ENCODE results near the gene BAG2.

The BAG2 gene

GRCh38 chr6:57207141-57207540 lies 35.0 kb downstream of the BAG2 start:
- no peak overlapping the region for H3K4me3 ChIP-seq (ENCODE audit: low read depth, low read length)
- no peak overlapping the region for H3K23ac ChIP-seq (ENCODE audit: low read length)
- no CpG with 5 or more reads among the region's 2 CpGs for WGBS (ENCODE audit: extremely low coverage, insufficient coverage, insufficient read length)

GRCh38 chr6:57207872-57208271 lies 35.7 kb downstream of the BAG2 start:
- no peak overlapping the region for H2BK5ac ChIP-seq (ENCODE audit: low read depth, low read length, poor library complexity)
- H3K4me3 ChIP-seq (ENCODE audit: low read depth, low read length) = no peak overlapping the region
- H3K9me3 ChIP-seq (ENCODE audit: insufficient read depth, low read depth, low read length) = no peaks in the 10 kb centered on the region
- no peak overlapping the region for H4K91ac ChIP-seq (ENCODE audit: low read depth, low read length)
- H3K27me3 ChIP-seq (ENCODE audit: insufficient read depth, low read length) = no peaks in the 10 kb centered on the region
- no peak overlapping the region for H3K23ac ChIP-seq (ENCODE audit: low read length)
- H3K14ac ChIP-seq (ENCODE audit: low read length) = no peak overlapping the region
- H3K9ac ChIP-seq (ENCODE audit: low read length) = no peak overlapping the region
- H2AFZ ChIP-seq (ENCODE audit: insufficient read depth, low read length, poor library complexity) = no peak overlapping the region
- no peak overlapping the region for H4K8ac ChIP-seq (ENCODE audit: low read depth, low read length)
- no peak overlapping the region for H3K18ac ChIP-seq (ENCODE audit: low read length)
- no peak overlapping the region for H2AK5ac ChIP-seq (ENCODE audit: low read length)
- H3K4ac ChIP-seq (ENCODE audit: low read depth, low read length) = no peak overlapping the region
- peaks cover 6 to 12% of the 10 kb centered on the region in 2 experiments for H3K4me1 ChIP-seq (ENCODE audit: control insufficient read depth in 1 of 2, insufficient read depth in 2 of 2, low read length in 2 of 2)
- no peaks in the 10 kb centered on the region for H3K79me2 ChIP-seq (ENCODE audit: control insufficient read depth, insufficient read depth, low read length, poor library complexity)
- no peak overlapping the region for H3K4me2 ChIP-seq (ENCODE audit: low read length)
- H3K27ac ChIP-seq (ENCODE audit: low read depth, low read length) = no peak overlapping the region
- no peak overlapping the region for H4K12ac ChIP-seq (ENCODE audit: low read depth, low read length)
- no peak overlapping the region for H2BK120ac ChIP-seq (ENCODE audit: insufficient read depth, low read length, poor library complexity)
- no peak for DNase-seq
- no peaks in the 10 kb centered on the region for H3K36me3 ChIP-seq (ENCODE audit: control insufficient read depth in 1 of 2, insufficient read depth in 2 of 2, low read length in 2 of 2)
- peaks cover 4% of the 10 kb centered on the region for H3K79me1 ChIP-seq (ENCODE audit: low read length)
- no peak overlapping the region for H2BK12ac ChIP-seq (ENCODE audit: low read length)
- no CpG with 5 or more reads among the region's 4 CpGs for WGBS (ENCODE audit: extremely low coverage, insufficient coverage, insufficient read length)

More at GRCh38 chr6:57207141-57207540, 35.0 kb downstream of the BAG2 start:
- Histone ChIP-seq H3K27me3 (ENCODE audit: insufficient read depth, low read length) (no peaks in the 10 kb centered on the region), H2BK12ac (ENCODE audit: low read length) (no peak overlapping the region), H3K14ac (ENCODE audit: low read length) (no peak overlapping the region), H2BK5ac (ENCODE audit: low read depth, low read length, poor library complexity) (no peak overlapping the region), H3K4me2 (ENCODE audit: low read length) (no peak overlapping the region), H3K79me2 (ENCODE audit: control insufficient read depth, insufficient read depth, low read length, poor library complexity) (no peaks in the 10 kb centered on the region), H2AK5ac (ENCODE audit: low read length) (no peak overlapping the region), H4K8ac (ENCODE audit: low read depth, low read length) (no peak overlapping the region), H3K9ac (ENCODE audit: low read length) (no peak overlapping the region), H2AFZ (ENCODE audit: insufficient read depth, low read length, poor library complexity) (no peak overlapping the region), H3K4ac (ENCODE audit: low read depth, low read length) (no peak overlapping the region), H2BK120ac (ENCODE audit: insufficient read depth, low read length, poor library complexity) (no peak overlapping the region), H3K36me3 (ENCODE audit: control insufficient read depth in 1 of 2, insufficient read depth in 2 of 2, low read length in 2 of 2) (no peaks in the 10 kb centered on the region), H3K27ac (ENCODE audit: low read depth, low read length) (no peak overlapping the region), H3K4me1 (ENCODE audit: control insufficient read depth in 1 of 2, insufficient read depth in 2 of 2, low read length in 2 of 2) (peaks cover 6 to 12% of the 10 kb centered on the region in 2 experiments), H4K12ac (ENCODE audit: low read depth, low read length) (no peak overlapping the region), H3K18ac (ENCODE audit: low read length) (no peak overlapping the region), H4K91ac (ENCODE audit: low read depth, low read length) (no peak overlapping the region), H3K79me1 (ENCODE audit: low read length) (peaks cover 4% of the 10 kb centered on the region), H3K9me3 (ENCODE audit: insufficient read depth, low read depth, low read length) (no peaks in the 10 kb centered on the region)
- DNase-seq = no peak

GRCh38 chr6:57209030-57209429 lies 36.9 kb downstream of the BAG2 start:
- Histone ChIP-seq H2BK12ac (ENCODE audit: low read length) (no peak overlapping the region), H3K18ac (ENCODE audit: low read length) (no peak overlapping the region), H3K9me3 (ENCODE audit: insufficient read depth, low read depth, low read length) (no peaks in the 10 kb centered on the region), H3K36me3 (ENCODE audit: control insufficient read depth in 1 of 2, insufficient read depth in 2 of 2, low read length in 2 of 2) (no peaks in the 10 kb centered on the region), H3K79me2 (ENCODE audit: control insufficient read depth, insufficient read depth, low read length, poor library complexity) (peaks cover 2% of the 10 kb centered on the region), H3K4me2 (ENCODE audit: low read length) (no peak overlapping the region), H2BK120ac (ENCODE audit: insufficient read depth, low read length, poor library complexity) (no peak overlapping the region), H3K9ac (ENCODE audit: low read length) (no peak overlapping the region), H3K14ac (ENCODE audit: low read length) (no peak overlapping the region), H3K23ac (ENCODE audit: low read length) (no peak overlapping the region), H2AK5ac (ENCODE audit: low read length) (no peak overlapping the region), H3K4me1 (ENCODE audit: control insufficient read depth in 1 of 2, insufficient read depth in 2 of 2, low read length in 2 of 2) (peaks cover 6 to 15% of the 10 kb centered on the region in 2 experiments), H3K79me1 (ENCODE audit: low read length) (peaks cover 4% of the 10 kb centered on the region), H4K91ac (ENCODE audit: low read depth, low read length) (no peak overlapping the region), H4K12ac (ENCODE audit: low read depth, low read length) (no peak overlapping the region), H3K27me3 (ENCODE audit: insufficient read depth, low read length) (no peaks in the 10 kb centered on the region), H4K8ac (ENCODE audit: low read depth, low read length) (no peak overlapping the region), H3K4ac (ENCODE audit: low read depth, low read length) (no peak overlapping the region), H2BK5ac (ENCODE audit: low read depth, low read length, poor library complexity) (no peak overlapping the region), H2AFZ (ENCODE audit: insufficient read depth, low read length, poor library complexity) (no peak overlapping the region), H3K4me3 (ENCODE audit: low read depth, low read length) (no peak overlapping the region), H3K27ac (ENCODE audit: low read depth, low read length) (no peak overlapping the region)
- DNase-seq = no peak

- WGBS (ENCODE audit: extremely low coverage, insufficient coverage, insufficient read length) = no CpG with 5 or more reads among the region's 5 CpGs
- Histone ChIP-seq H4K12ac (ENCODE audit: low read depth, low read length) (no peak overlapping the region), H3K9ac (ENCODE audit: low read length) (no peak overlapping the region), H3K4me1 (ENCODE audit: control insufficient read depth in 1 of 2, insufficient read depth in 2 of 2, low read length in 2 of 2) (peaks cover 6 to 15% of the 10 kb centered on the region in 2 experiments), H3K79me1 (ENCODE audit: low read length) (peaks cover 4% of the 10 kb centered on the region), H3K4me2 (ENCODE audit: low read length) (no peak overlapping the region), H3K4ac (ENCODE audit: low read depth, low read length) (no peak overlapping the region), H3K27me3 (ENCODE audit: insufficient read depth, low read length) (no peaks in the 10 kb centered on the region), H2AK5ac (ENCODE audit: low read length) (no peak overlapping the region), H3K14ac (ENCODE audit: low read length) (no peak overlapping the region), H3K36me3 (ENCODE audit: control insufficient read depth in 1 of 2, insufficient read depth in 2 of 2, low read length in 2 of 2) (no peaks in the 10 kb centered on the region), H3K4me3 (ENCODE audit: low read depth, low read length) (no peak overlapping the region), H2AFZ (ENCODE audit: insufficient read depth, low read length, poor library complexity) (no peak overlapping the region), H2BK120ac (ENCODE audit: insufficient read depth, low read length, poor library complexity) (no peak overlapping the region), H3K18ac (ENCODE audit: low read length) (no peak overlapping the region), H3K23ac (ENCODE audit: low read length) (no peak overlapping the region), H3K27ac (ENCODE audit: low read depth, low read length) (no peak overlapping the region), H2BK5ac (ENCODE audit: low read depth, low read length, poor library complexity) (no peak overlapping the region), H4K91ac (ENCODE audit: low read depth, low read length) (no peak overlapping the region), H3K9me3 (ENCODE audit: insufficient read depth, low read depth, low read length) (no peaks in the 10 kb centered on the region), H3K79me2 (ENCODE audit: control insufficient read depth, insufficient read depth, low read length, poor library complexity) (peaks cover 2% of the 10 kb centered on the region), H4K8ac (ENCODE audit: low read depth, low read length) (no peak overlapping the region), H2BK12ac (ENCODE audit: low read length) (no peak overlapping the region)
- no peak for DNase-seq
Observed at GRCh38 chr6:57210060-57210459, 37.9 kb downstream of the BAG2 start.

Measured in trophoblast cell (in vitro differentiated cells and primary cell).